ENCODE results near the gene MEGF6.

Gene MEGF6

GRCh38 chr1:3590951-3591865, 20.1 kb downstream of the MEGF6 start:
- Histone ChIP-seq H3K36me3 (ENCODE audit: control insufficient read depth in 1 of 2, insufficient read depth in 2 of 2, low read depth in 1 of 2, low read length in 2 of 2) (no peaks in the 10 kb centered on the region), H3K14ac (ENCODE audit: low read length in 2 of 2) (peak overlapping the region in 1 of 2 experiments; percentile 80), H3K4me3 (ENCODE audit: insufficient read depth in 1 of 2, low read depth in 1 of 2, low read length in 2 of 2) (no peak overlapping the region), H3K9ac (ENCODE audit: low read length) (no peak overlapping the region), H2BK120ac (ENCODE audit: low read depth, low read length) (no peak overlapping the region), H4K8ac (ENCODE audit: low read length) (no peak overlapping the region), H3K4me1 (ENCODE audit: control insufficient read depth, insufficient read depth, low read depth, low read length) (peaks cover 10% of the 10 kb centered on the region), H4K91ac (ENCODE audit: low read length) (no peak overlapping the region), H2BK12ac (ENCODE audit: low read length in 2 of 2) (no peak overlapping the region), H3K4me2 (ENCODE audit: low read length, poor library complexity, severe bottlenecking) (no peak overlapping the region), H3K9me3 (ENCODE audit: control insufficient read depth, low read length) (no peaks in the 10 kb centered on the region), H3K4ac (ENCODE audit: low read depth in 1 of 2, low read length in 2 of 2) (no peak overlapping the region), H2AFZ (ENCODE audit: low read depth, low read length) (no peak overlapping the region), H2BK5ac (ENCODE audit: low read depth, low read length, poor library complexity, severe bottlenecking) (no peak overlapping the region), H3K27ac (ENCODE audit: low read length, poor library complexity, severe bottlenecking) (no peak overlapping the region), H3K23ac (ENCODE audit: low read length in 2 of 2) (no peak overlapping the region), H3K18ac (ENCODE audit: low read depth in 1 of 2, low read length in 2 of 2) (no peak overlapping the region), H2AK5ac (ENCODE audit: low read length, severe bottlenecking) (no peak overlapping the region), H2BK15ac (ENCODE audit: low read depth, poor library complexity, severe bottlenecking) (no peak overlapping the region), H3K27me3 (ENCODE audit: control insufficient read depth in 1 of 2, insufficient read depth in 1 of 2, low read length in 2 of 2) (peaks cover 27 to 65% of the 10 kb centered on the region in 2 experiments), H3K79me1 (replicated peaks; ENCODE audit: low read length, poor library complexity, severe bottlenecking) (no peaks in the 10 kb centered on the region)
- 90% methylated on average over 30 of the region's 33 CpGs for WGBS
- DNase-seq: no peak

- Histone ChIP-seq H3K4ac (ENCODE audit: low read depth in 1 of 2, low read length in 2 of 2) (no peak overlapping the region), H3K27ac (ENCODE audit: low read length, poor library complexity, severe bottlenecking) (no peak overlapping the region), H3K4me1 (ENCODE audit: control insufficient read depth, insufficient read depth, low read depth, low read length) (peaks cover 10% of the 10 kb centered on the region), H2BK120ac (ENCODE audit: low read depth, low read length) (no peak overlapping the region), H4K8ac (ENCODE audit: low read length) (no peak overlapping the region), H3K4me2 (ENCODE audit: low read length, poor library complexity, severe bottlenecking) (no peak overlapping the region), H3K9me3 (ENCODE audit: control insufficient read depth, low read length) (no peaks in the 10 kb centered on the region), H3K9ac (ENCODE audit: low read length) (no peak overlapping the region), H2BK12ac (ENCODE audit: low read length in 2 of 2) (no peak overlapping the region), H4K91ac (ENCODE audit: low read length) (no peak overlapping the region), H3K14ac (ENCODE audit: low read length in 2 of 2) (no peak overlapping the region), H3K4me3 (ENCODE audit: insufficient read depth in 1 of 2, low read depth in 1 of 2, low read length in 2 of 2) (no peak overlapping the region), H3K23ac (ENCODE audit: low read length in 2 of 2) (no peak overlapping the region), H3K36me3 (ENCODE audit: control insufficient read depth in 1 of 2, insufficient read depth in 2 of 2, low read depth in 1 of 2, low read length in 2 of 2) (no peaks in the 10 kb centered on the region), H2AFZ (ENCODE audit: low read depth, low read length) (no peak overlapping the region), H2BK15ac (ENCODE audit: low read depth, poor library complexity, severe bottlenecking) (peak overlapping the region; percentile 33), H3K18ac (ENCODE audit: low read depth in 1 of 2, low read length in 2 of 2) (no peak overlapping the region), H3K27me3 (ENCODE audit: control insufficient read depth in 1 of 2, insufficient read depth in 1 of 2, low read length in 2 of 2) (peaks cover 20 to 56% of the 10 kb centered on the region in 2 experiments), H2BK5ac (ENCODE audit: low read depth, low read length, poor library complexity, severe bottlenecking) (no peak overlapping the region), H3K79me1 (replicated peaks; ENCODE audit: low read length, poor library complexity, severe bottlenecking) (no peaks in the 10 kb centered on the region), H2AK5ac (ENCODE audit: low read length, severe bottlenecking) (no peak overlapping the region)
- DNase-seq: no peak
- WGBS: 80% methylated on average over 27 of the region's 27 CpGs
Observed at GRCh38 chr1:3590139-3590763, 21.1 kb downstream of the MEGF6 start.

DNA sequence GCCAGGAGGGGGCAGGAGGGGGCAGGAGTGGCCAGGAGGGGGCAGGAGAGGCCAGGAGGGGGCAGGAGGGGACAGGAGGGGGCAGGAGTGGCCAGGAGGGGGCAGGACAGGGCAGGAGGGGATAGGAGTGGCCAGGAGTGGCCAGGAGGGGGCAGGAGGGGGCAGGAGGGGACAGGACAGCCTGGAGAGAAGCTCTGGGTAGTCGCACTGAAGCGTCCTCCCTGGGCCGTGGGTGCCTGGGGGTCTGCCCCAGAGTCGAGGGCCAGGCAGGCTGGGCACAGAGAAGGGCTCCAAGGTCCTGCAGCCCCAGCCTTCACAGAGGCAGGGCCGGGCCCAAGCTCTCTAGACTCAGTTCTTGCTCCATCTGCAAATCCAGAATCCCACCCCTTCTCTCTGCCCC, 22.9 kb downstream of the MEGF6 start:
- H3K9me3 ChIP-seq (ENCODE audit: control insufficient read depth, low read length): no peaks in the 10 kb centered on the region
- H2AFZ ChIP-seq (ENCODE audit: low read depth, low read length): no peak overlapping the region
- no peaks in the 10 kb centered on the region for H3K36me3 ChIP-seq (ENCODE audit: control insufficient read depth in 1 of 2, insufficient read depth in 2 of 2, low read depth in 1 of 2, low read length in 2 of 2)
- no peak for DNase-seq
- H3K79me1 ChIP-seq (replicated peaks; ENCODE audit: low read length, poor library complexity, severe bottlenecking): no peaks in the 10 kb centered on the region
- H4K8ac ChIP-seq (ENCODE audit: low read length): no peak overlapping the region
- H3K18ac ChIP-seq (ENCODE audit: low read depth in 1 of 2, low read length in 2 of 2): no peak overlapping the region
- no peak overlapping the region for H2AK5ac ChIP-seq (ENCODE audit: low read length, severe bottlenecking)
- no peak overlapping the region for H3K23ac ChIP-seq (ENCODE audit: low read length in 2 of 2)
- no peak overlapping the region for H3K9ac ChIP-seq (ENCODE audit: low read length)
- H2BK5ac ChIP-seq (ENCODE audit: low read depth, low read length, poor library complexity, severe bottlenecking): no peak overlapping the region
- no peak overlapping the region for H2BK120ac ChIP-seq (ENCODE audit: low read depth, low read length)
- H3K27ac ChIP-seq (ENCODE audit: low read length, poor library complexity, severe bottlenecking): no peak overlapping the region
- 80% methylated on average over 5 of the region's 5 CpGs for WGBS
- no peak overlapping the region for H3K14ac ChIP-seq (ENCODE audit: low read length in 2 of 2)
- H2BK15ac ChIP-seq (ENCODE audit: low read depth, poor library complexity, severe bottlenecking): no peak overlapping the region
- no peak overlapping the region for H3K4me3 ChIP-seq (ENCODE audit: insufficient read depth in 1 of 2, low read depth in 1 of 2, low read length in 2 of 2)
- no peak overlapping the region for H4K91ac ChIP-seq (ENCODE audit: low read length)
- no peak overlapping the region for H2BK12ac ChIP-seq (ENCODE audit: low read length in 2 of 2)
- no peak overlapping the region for H3K4ac ChIP-seq (ENCODE audit: low read depth in 1 of 2, low read length in 2 of 2)
- no peak overlapping the region for H3K4me2 ChIP-seq (ENCODE audit: low read length, poor library complexity, severe bottlenecking)
- peaks cover 20 to 42% of the 10 kb centered on the region in 2 experiments for H3K27me3 ChIP-seq (ENCODE audit: control insufficient read depth in 1 of 2, insufficient read depth in 1 of 2, low read length in 2 of 2)
- H3K4me1 ChIP-seq (ENCODE audit: control insufficient read depth, insufficient read depth, low read depth, low read length): peaks cover 10% of the 10 kb centered on the region

GRCh38 chr1:3586986-3587759, 24.1 kb downstream of the MEGF6 start:
- H3K27me3 ChIP-seq (ENCODE audit: control insufficient read depth in 1 of 2, insufficient read depth in 1 of 2, low read length in 2 of 2): peaks cover 20 to 36% of the 10 kb centered on the region in 2 experiments
- H2BK12ac ChIP-seq (ENCODE audit: low read length in 2 of 2): no peak overlapping the region
- H3K79me1 ChIP-seq (replicated peaks; ENCODE audit: low read length, poor library complexity, severe bottlenecking): no peaks in the 10 kb centered on the region
- 85% methylated on average over 21 of the region's 24 CpGs for WGBS
- H3K4me2 ChIP-seq (ENCODE audit: low read length, poor library complexity, severe bottlenecking): no peak overlapping the region
- H3K9me3 ChIP-seq (ENCODE audit: control insufficient read depth, low read length): no peaks in the 10 kb centered on the region
- no peak overlapping the region for H2AK5ac ChIP-seq (ENCODE audit: low read length, severe bottlenecking)
- no peak overlapping the region for H3K14ac ChIP-seq (ENCODE audit: low read length in 2 of 2)
- H2BK5ac ChIP-seq (ENCODE audit: low read depth, low read length, poor library complexity, severe bottlenecking): peak overlapping the region; percentile 14
- peaks cover 10% of the 10 kb centered on the region for H3K4me1 ChIP-seq (ENCODE audit: control insufficient read depth, insufficient read depth, low read depth, low read length)
- no peak overlapping the region for H3K18ac ChIP-seq (ENCODE audit: low read depth in 1 of 2, low read length in 2 of 2)
- no peaks in the 10 kb centered on the region for H3K36me3 ChIP-seq (ENCODE audit: control insufficient read depth in 1 of 2, insufficient read depth in 2 of 2, low read depth in 1 of 2, low read length in 2 of 2)
- no peak overlapping the region for H4K91ac ChIP-seq (ENCODE audit: low read length)
- H2BK15ac ChIP-seq (ENCODE audit: low read depth, poor library complexity, severe bottlenecking): no peak overlapping the region
- no peak overlapping the region for H2AFZ ChIP-seq (ENCODE audit: low read depth, low read length)
- DNase-seq: no peak
- no peak overlapping the region for H2BK120ac ChIP-seq (ENCODE audit: low read depth, low read length)
- no peak overlapping the region for H3K23ac ChIP-seq (ENCODE audit: low read length in 2 of 2)
- H3K4me3 ChIP-seq (ENCODE audit: insufficient read depth in 1 of 2, low read depth in 1 of 2, low read length in 2 of 2): no peak overlapping the region
- no peak overlapping the region for H4K8ac ChIP-seq (ENCODE audit: low read length)
- no peak overlapping the region for H3K4ac ChIP-seq (ENCODE audit: low read depth in 1 of 2, low read length in 2 of 2)
- H3K27ac ChIP-seq (ENCODE audit: low read length, poor library complexity, severe bottlenecking): no peak overlapping the region
- H3K9ac ChIP-seq (ENCODE audit: low read length): no peak overlapping the region
